ENCODE results near the gene COQ5. TPM values are rescaled to one million over a fixed set of nuclear protein-coding genes. Genes with fewer than 3 reads are reported as not detected.

COQ5 gene
- polyA plus RNA-seq, 4 donors, result 33.2 to 50.8 (median 41.4) TPM

- H3K9me3 ChIP-seq (ENCODE audit: control insufficient read depth in 2 of 2, insufficient read depth in 1 of 2, low read depth in 1 of 2, low read length in 1 of 2), result no peaks in the 10 kb centered on the region
- H3K4me1 ChIP-seq (ENCODE audit: control insufficient read depth in 3 of 3, insufficient read depth in 2 of 3, low read depth in 1 of 3, low read length in 2 of 3), result peaks cover 0 to 10% (median 2%) of the 10 kb centered on the region in 3 donors
- WGBS, 3 donors, result 56 to 66% (median 60%) methylated on average over 8 of the region's 8 CpGs
- H3K27ac ChIP-seq (ENCODE audit: low read depth in 1 of 3, low read length in 2 of 3), result no peak overlapping the region
- DNase-seq, result peak; percentile 32 to 35
- H3K4me3 ChIP-seq (ENCODE audit: low read depth in 1 of 3, low read length in 3 of 3), result peak overlapping the region in 1 of 3 donors; percentile 0
- no peaks in the 10 kb centered on the region for H3K27me3 ChIP-seq (ENCODE audit: control insufficient read depth in 3 of 3, insufficient read depth in 3 of 3, low read length in 3 of 3)
- H3K36me3 ChIP-seq (ENCODE audit: control insufficient read depth in 3 of 3, insufficient read depth in 2 of 3, low read depth in 1 of 3, low read length in 3 of 3), result peaks cover 18 to 38% (median 21%) of the 10 kb centered on the region in 3 donors
- FAIRE-seq, result no peak
Observed at GRCh38 chr12:120466560-120467315, 62.2 kb downstream of the COQ5 start.

- 28 to 44% (median 38%) methylated on average over 5 of the region's 5 CpGs for WGBS, 3 donors
- DNase-seq (no peak), FAIRE-seq (no peak)
- no peaks in the 10 kb centered on the region for H3K9me3 ChIP-seq (ENCODE audit: control insufficient read depth in 2 of 2, insufficient read depth in 1 of 2, low read depth in 1 of 2, low read length in 1 of 2)
- H3K27me3 ChIP-seq (ENCODE audit: control insufficient read depth in 3 of 3, insufficient read depth in 3 of 3, low read length in 3 of 3), result no peaks in the 10 kb centered on the region
- peaks cover 18 to 43% (median 21%) of the 10 kb centered on the region in 3 donors for H3K36me3 ChIP-seq (ENCODE audit: control insufficient read depth in 3 of 3, insufficient read depth in 2 of 3, low read depth in 1 of 3, low read length in 3 of 3)
- no peak overlapping the region for H3K4me3 ChIP-seq (ENCODE audit: low read depth in 1 of 3, low read length in 3 of 3)
- peaks cover 0 to 10% (median 2%) of the 10 kb centered on the region in 3 donors for H3K4me1 ChIP-seq (ENCODE audit: control insufficient read depth in 3 of 3, insufficient read depth in 2 of 3, low read depth in 1 of 3, low read length in 2 of 3)
- H3K27ac ChIP-seq (ENCODE audit: low read depth in 1 of 3, low read length in 2 of 3), result no peak overlapping the region
Observed at GRCh38 chr12:120465756-120466155, 63.2 kb downstream of the COQ5 start.

GRCh38 chr12:120463712-120464111 is 65.2 kb downstream of the COQ5 start:
- Histone ChIP-seq H3K36me3 (ENCODE audit: control insufficient read depth in 3 of 3, insufficient read depth in 2 of 3, low read depth in 1 of 3, low read length in 3 of 3) (peaks cover 25 to 55% (median 26%) of the 10 kb centered on the region in 3 donors), H3K9me3 (ENCODE audit: control insufficient read depth in 2 of 2, insufficient read depth in 1 of 2, low read depth in 1 of 2, low read length in 1 of 2) (no peaks in the 10 kb centered on the region), H3K27me3 (ENCODE audit: control insufficient read depth in 3 of 3, insufficient read depth in 3 of 3, low read length in 3 of 3) (no peaks in the 10 kb centered on the region), H3K27ac (ENCODE audit: low read depth in 1 of 3, low read length in 2 of 3) (no peak overlapping the region), H3K4me1 (ENCODE audit: control insufficient read depth in 3 of 3, insufficient read depth in 2 of 3, low read depth in 1 of 3, low read length in 2 of 3) (peaks cover 0 to 4% (median 0%) of the 10 kb centered on the region in 3 donors), H3K4me3 (ENCODE audit: low read depth in 1 of 3, low read length in 3 of 3) (no peak overlapping the region)
- DNase-seq (no peak), FAIRE-seq (no peak)
- 86 to 88% (median 87%) methylated on average over 5 of the region's 5 CpGs for WGBS, 3 donors

GRCh38 chr12:120462099-120462640 is 66.8 kb downstream of the COQ5 start:
- no peak overlapping the region for H3K27ac ChIP-seq (ENCODE audit: low read depth in 1 of 3, low read length in 2 of 3)
- FAIRE-seq (no peak), DNase-seq (no peak)
- no peaks in the 10 kb centered on the region for H3K4me1 ChIP-seq (ENCODE audit: control insufficient read depth in 3 of 3, insufficient read depth in 2 of 3, low read depth in 1 of 3, low read length in 2 of 3)
- H3K9me3 ChIP-seq (ENCODE audit: control insufficient read depth in 2 of 2, insufficient read depth in 1 of 2, low read depth in 1 of 2, low read length in 1 of 2), result no peaks in the 10 kb centered on the region
- no peaks in the 10 kb centered on the region for H3K27me3 ChIP-seq (ENCODE audit: control insufficient read depth in 3 of 3, insufficient read depth in 3 of 3, low read length in 3 of 3)
- peaks cover 25 to 64% (median 26%) of the 10 kb centered on the region in 3 donors for H3K36me3 ChIP-seq (ENCODE audit: control insufficient read depth in 3 of 3, insufficient read depth in 2 of 3, low read depth in 1 of 3, low read length in 3 of 3)
- 78 to 87% (median 84%) methylated on average over 3 of the region's 3 CpGs for WGBS, 3 donors
- no peak overlapping the region for H3K4me3 ChIP-seq (ENCODE audit: low read depth in 1 of 3, low read length in 3 of 3)

- 93 to 95% (median 95%) methylated on average over 3 of the region's 3 CpGs for WGBS, 3 donors
- Histone ChIP-seq H3K36me3 (ENCODE audit: control insufficient read depth in 3 of 3, insufficient read depth in 2 of 3, low read depth in 1 of 3, low read length in 3 of 3) (peaks cover 30 to 67% (median 32%) of the 10 kb centered on the region in 3 donors), H3K27ac (ENCODE audit: low read depth in 1 of 3, low read length in 2 of 3) (no peak overlapping the region), H3K27me3 (ENCODE audit: control insufficient read depth in 3 of 3, insufficient read depth in 3 of 3, low read length in 3 of 3) (no peaks in the 10 kb centered on the region), H3K4me1 (ENCODE audit: control insufficient read depth in 3 of 3, insufficient read depth in 2 of 3, low read depth in 1 of 3, low read length in 2 of 3) (no peaks in the 10 kb centered on the region), H3K4me3 (ENCODE audit: low read depth in 1 of 3, low read length in 3 of 3) (no peak overlapping the region), H3K9me3 (ENCODE audit: control insufficient read depth in 2 of 2, insufficient read depth in 1 of 2, low read depth in 1 of 2, low read length in 1 of 2) (no peaks in the 10 kb centered on the region)
- FAIRE-seq (no peak), DNase-seq (no peak)
Observed at GRCh38 chr12:120460157-120460556, 68.8 kb downstream of the COQ5 start.

- no peak overlapping the region for H3K27ac ChIP-seq (ENCODE audit: low read depth in 1 of 3, low read length in 2 of 3)
- no peak for FAIRE-seq
- H3K27me3 ChIP-seq (ENCODE audit: control insufficient read depth in 3 of 3, insufficient read depth in 3 of 3, low read length in 3 of 3), result no peaks in the 10 kb centered on the region
- H3K9me3 ChIP-seq (ENCODE audit: control insufficient read depth in 2 of 2, insufficient read depth in 1 of 2, low read depth in 1 of 2, low read length in 1 of 2), result no peaks in the 10 kb centered on the region
- WGBS, 3 donors, result 87 to 89% (median 89%) methylated on average over 6 of the region's 6 CpGs
- peaks cover 0 to 15% (median 3%) of the 10 kb centered on the region in 3 donors for H3K4me1 ChIP-seq (ENCODE audit: control insufficient read depth in 3 of 3, insufficient read depth in 2 of 3, low read depth in 1 of 3, low read length in 2 of 3)
- no peak for DNase-seq
- H3K4me3 ChIP-seq (ENCODE audit: low read depth in 1 of 3, low read length in 3 of 3), result no peak overlapping the region
- peaks cover 16 to 68% (median 19%) of the 10 kb centered on the region in 3 donors for H3K36me3 ChIP-seq (ENCODE audit: control insufficient read depth in 3 of 3, insufficient read depth in 2 of 3, low read depth in 1 of 3, low read length in 3 of 3)
Observed at GRCh38 chr12:120457133-120457532, 71.8 kb downstream of the COQ5 start.

GRCh38 chr12:120455302-120455701 is 73.7 kb downstream of the COQ5 start:
- Histone ChIP-seq H3K4me1 (ENCODE audit: control insufficient read depth in 3 of 3, insufficient read depth in 2 of 3, low read depth in 1 of 3, low read length in 2 of 3) (peaks cover 0 to 15% (median 3%) of the 10 kb centered on the region in 3 donors), H3K4me3 (ENCODE audit: low read depth in 1 of 3, low read length in 3 of 3) (no peak overlapping the region), H3K36me3 (ENCODE audit: control insufficient read depth in 3 of 3, insufficient read depth in 2 of 3, low read depth in 1 of 3, low read length in 3 of 3) (peaks cover 16 to 68% (median 19%) of the 10 kb centered on the region in 3 donors), H3K27me3 (ENCODE audit: control insufficient read depth in 3 of 3, insufficient read depth in 3 of 3, low read length in 3 of 3) (no peaks in the 10 kb centered on the region), H3K9me3 (ENCODE audit: control insufficient read depth in 2 of 2, insufficient read depth in 1 of 2, low read depth in 1 of 2, low read length in 1 of 2) (no peaks in the 10 kb centered on the region), H3K27ac (ENCODE audit: low read depth in 1 of 3, low read length in 2 of 3) (no peak overlapping the region)
- no peak for DNase-seq
- 84 to 91% (median 87%) methylated on average over 7 of the region's 7 CpGs for WGBS, 3 donors
- FAIRE-seq, result no peak

GRCh38 chr12:120453977-120454376 is 75.0 kb downstream of the COQ5 start:
- no peaks in the 10 kb centered on the region for H3K9me3 ChIP-seq (ENCODE audit: control insufficient read depth in 2 of 2, insufficient read depth in 1 of 2, low read depth in 1 of 2, low read length in 1 of 2)
- no peak overlapping the region for H3K27ac ChIP-seq (ENCODE audit: low read depth in 1 of 3, low read length in 2 of 3)
- FAIRE-seq, result no peak
- 48 to 64% (median 48%) methylated on average over 4 of the region's 4 CpGs for WGBS, 3 donors
- H3K27me3 ChIP-seq (ENCODE audit: control insufficient read depth in 3 of 3, insufficient read depth in 3 of 3, low read length in 3 of 3), result no peaks in the 10 kb centered on the region
- peaks cover 11 to 71% (median 13%) of the 10 kb centered on the region in 3 donors for H3K36me3 ChIP-seq (ENCODE audit: control insufficient read depth in 3 of 3, insufficient read depth in 2 of 3, low read depth in 1 of 3, low read length in 3 of 3)
- H3K4me1 ChIP-seq (ENCODE audit: control insufficient read depth in 3 of 3, insufficient read depth in 2 of 3, low read depth in 1 of 3, low read length in 2 of 3), result peaks cover 0 to 15% (median 3%) of the 10 kb centered on the region in 3 donors
- DNase-seq, result peak in 1 of 2 donors; percentile 39
- no peak overlapping the region for H3K4me3 ChIP-seq (ENCODE audit: low read depth in 1 of 3, low read length in 3 of 3)

Data from small intestine (tissue), 7 donors.